ENCODE results near the gene AHRR. TPM values are rescaled to one million over a fixed set of nuclear protein-coding genes. Genes with fewer than 3 reads are reported as not detected.
A peak's percentile ranks its signal among the peaks of the same experiment; 100 is the strongest.

Gene AHRR
- total RNA-seq, 1 donor from 2014 or later: 0.81 TPM

DNA sequence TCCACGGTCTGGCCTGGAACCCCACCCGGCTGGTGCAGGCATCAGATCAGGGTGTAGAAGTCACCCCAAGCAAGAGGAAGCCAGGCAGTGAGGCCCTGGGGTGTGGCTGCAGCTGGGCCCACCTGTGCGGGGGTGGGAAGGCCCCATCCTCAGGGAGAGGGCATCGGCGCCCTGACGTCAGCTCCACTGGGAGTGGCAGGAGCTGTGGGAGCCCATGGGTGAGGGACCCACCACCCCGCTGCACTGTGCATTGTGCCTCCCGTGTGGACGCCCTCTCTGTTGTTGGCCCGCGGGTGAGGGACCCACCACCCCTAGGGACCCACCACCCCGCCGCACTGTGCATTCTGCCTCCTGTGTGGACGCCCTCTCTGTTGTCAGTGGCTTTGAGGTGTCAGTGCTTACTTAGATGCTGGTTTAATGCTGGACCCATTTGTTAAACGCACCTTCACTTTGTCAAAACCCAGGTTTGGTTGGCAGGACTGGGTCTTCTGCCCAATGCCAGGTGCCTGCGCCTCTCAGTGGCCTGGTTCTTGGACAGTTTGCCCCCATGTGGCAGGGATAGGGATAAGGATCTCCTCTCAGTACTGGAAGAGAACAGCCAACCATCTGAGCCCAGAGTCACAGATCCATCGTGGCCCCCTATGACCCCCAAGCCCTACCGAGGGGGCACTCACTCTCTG is 114.6 kb downstream of the AHRR start:
- peak; percentile 81 for ATAC-seq

DNA sequence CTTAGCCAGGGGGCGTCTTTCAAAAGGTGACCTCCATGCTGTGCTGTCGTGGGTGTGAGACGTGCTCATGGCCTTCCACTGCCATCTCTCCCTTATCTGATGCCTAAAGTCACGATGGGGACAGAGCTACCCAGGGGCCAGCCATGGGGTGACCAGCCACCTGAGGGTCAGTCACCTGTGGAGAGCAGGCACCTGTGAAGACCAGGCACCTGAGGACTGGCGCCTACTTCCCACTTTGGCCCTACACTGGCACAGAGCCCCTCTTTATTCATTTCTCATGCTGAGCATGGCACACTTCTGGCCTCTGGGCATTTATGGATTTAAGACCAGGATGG is 115.1 kb downstream of the AHRR start:
- no peak for DNase-seq (ENCODE audit: low spot score)

More for the DNA sequence above, 114.6 kb downstream of the AHRR start:
- peak; percentile 43 for DNase-seq (ENCODE audit: low spot score)

DNA sequence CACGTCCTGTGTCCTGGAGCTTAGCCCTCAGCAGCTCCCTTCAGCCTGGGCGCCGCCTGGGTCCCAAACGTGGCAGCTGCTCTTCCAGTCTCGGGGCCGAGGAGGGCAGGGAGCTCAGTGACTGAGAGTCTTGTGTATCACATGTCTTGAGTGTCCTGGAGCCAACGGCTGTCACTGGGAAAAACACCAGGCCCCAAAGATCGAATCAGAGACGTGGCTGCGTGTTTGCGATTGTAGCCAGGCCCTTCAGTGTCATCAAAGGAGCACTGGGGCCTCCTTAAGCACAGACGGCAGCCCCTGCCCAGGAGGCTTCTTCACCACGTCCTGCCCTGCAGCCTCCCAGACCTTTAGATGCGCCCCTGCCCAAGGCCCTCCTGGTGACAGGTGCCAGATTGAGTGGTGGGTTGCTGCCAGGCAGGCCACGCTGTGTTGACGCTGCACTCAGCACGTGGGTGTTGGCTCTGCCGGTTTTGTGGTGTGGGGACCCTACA is 115.8 kb downstream of the AHRR start:
- no peak for ATAC-seq
- DNase-seq (ENCODE audit: low spot score): no peak

More for the DNA sequence above, 115.1 kb downstream of the AHRR start:
- no peak for ATAC-seq

DNA sequence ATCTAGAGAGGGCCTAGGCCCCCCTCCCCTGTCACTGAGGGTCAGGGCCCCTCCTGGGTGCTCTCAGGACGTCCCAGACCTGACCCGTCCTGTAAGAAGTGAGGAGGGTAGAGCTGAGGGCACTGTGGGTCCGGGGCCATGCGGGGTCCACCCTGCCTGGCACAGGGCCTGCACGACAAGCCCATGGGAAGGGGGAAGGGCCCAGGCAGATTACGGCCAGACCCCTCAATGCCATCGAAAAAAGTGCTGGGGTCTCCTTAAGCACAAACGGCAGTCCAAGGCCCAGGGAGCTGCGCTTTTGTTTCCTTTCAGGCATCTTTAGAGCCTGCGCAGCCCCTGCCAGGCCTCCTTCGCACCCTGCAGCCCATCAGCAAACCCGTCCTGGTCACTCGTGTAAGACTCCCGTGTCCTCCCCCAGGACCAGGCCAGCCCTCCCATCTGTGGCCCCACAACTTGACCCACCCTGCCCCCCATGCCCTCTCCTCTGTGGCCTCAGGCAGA is 117.0 kb downstream of the AHRR start:
- DNase-seq (ENCODE audit: low spot score): no peak
- no peak for ATAC-seq

DNA sequence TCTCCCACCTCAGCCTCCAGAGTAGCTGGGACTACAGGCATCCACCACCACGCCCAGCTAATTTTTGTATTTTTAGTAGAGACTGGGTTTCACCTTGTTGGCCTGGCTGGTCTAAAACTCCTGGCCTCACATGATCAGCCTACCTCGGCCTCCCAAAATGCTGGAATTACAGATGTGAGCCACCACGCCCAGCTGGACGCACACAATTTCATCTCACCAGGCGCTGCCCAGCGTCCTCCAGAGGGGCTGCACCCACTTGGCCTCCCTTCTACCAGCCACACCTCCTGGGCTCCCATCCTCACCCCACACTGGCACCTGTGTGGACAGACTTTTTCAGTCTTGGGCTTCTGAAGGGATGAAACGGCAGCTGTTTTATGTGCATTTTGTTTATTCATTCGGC is 117.7 kb downstream of the AHRR start:
- DNase-seq (ENCODE audit: low spot score): no peak
- ATAC-seq: no peak

- DNase-seq (ENCODE audit: low spot score) (no peak), ATAC-seq (no peak)
Measured at GRCh38 chr5:439636-440035, 118.1 kb downstream of the AHRR start.

- ATAC-seq: no peak
- DNase-seq (ENCODE audit: low spot score): no peak
Measured at GRCh38 chr5:440401-441201, 119.1 kb downstream of the AHRR start.

DNA sequence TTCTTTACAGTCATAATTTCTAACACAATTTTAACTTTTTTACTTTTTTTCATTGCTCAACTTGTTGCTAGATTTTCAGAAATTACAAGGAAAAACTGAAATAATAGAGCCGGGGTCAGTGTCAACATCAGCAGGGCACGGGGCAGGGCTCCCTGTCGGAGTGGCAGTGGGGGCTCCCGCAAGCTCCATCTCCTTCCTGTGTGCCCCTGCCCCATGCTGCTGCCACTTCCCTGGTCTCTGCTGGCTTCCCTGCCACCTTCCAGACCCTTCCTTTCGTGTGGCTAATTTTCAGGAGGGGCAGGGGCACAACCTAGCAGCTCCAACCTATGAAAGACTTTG is 120.5 kb downstream of the AHRR start:
- ATAC-seq (no peak), DNase-seq (ENCODE audit: low spot score) (no peak)

DNA sequence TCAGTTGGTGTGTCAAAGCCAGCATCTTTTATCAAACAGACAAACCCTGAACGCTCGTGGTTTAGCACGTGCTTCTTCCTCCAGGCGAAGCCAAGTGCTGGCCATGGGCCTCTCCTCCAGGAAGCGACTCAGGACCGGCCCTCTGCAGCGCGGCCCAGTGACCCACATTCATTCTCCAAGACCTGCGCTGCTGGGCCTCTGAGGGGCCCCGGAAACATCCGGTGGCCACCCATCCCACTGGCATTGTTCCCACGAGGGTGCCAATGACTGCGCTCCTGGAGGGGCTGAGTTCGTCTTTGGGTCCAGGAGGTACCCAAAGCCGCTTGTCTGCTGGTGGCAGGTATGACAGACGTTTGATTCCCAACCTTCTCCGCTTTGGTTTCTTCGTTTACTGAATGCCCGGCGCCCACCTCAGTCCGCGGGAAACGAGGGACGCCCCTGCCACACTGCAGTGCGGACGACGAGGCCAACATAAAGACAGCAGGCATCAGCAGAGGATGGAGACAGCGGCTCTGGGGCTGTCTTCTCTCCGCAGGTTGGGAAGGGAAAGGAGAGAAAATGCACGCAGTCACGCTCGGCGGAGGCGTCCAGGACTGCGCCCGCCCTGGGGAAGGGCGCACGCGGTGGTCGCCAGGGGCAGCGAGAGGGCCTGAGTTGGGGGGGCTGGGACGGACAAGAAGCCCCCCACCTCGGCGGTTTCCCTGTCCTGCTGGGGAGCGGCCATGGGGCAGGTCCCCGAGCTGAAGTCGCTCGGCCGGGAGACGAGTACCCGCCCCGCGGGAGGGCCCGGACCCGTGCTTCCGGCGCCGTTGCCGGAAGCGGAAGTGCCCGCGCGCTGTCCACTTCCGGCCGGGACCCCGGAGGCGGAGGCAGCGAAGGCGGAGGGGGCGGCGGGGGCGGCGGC is 121.1 kb downstream of the AHRR start, which contains the start of gene EXOC3:
EXOC3 (plus strand) TSS at position 842 of the 904 bp plus-strand sequence. CDS start 3,030 bp downstream, outside the sequence.
- DNase-seq (ENCODE audit: low spot score) (peak; percentile 78), ATAC-seq (peak; percentile 95)

DNA sequence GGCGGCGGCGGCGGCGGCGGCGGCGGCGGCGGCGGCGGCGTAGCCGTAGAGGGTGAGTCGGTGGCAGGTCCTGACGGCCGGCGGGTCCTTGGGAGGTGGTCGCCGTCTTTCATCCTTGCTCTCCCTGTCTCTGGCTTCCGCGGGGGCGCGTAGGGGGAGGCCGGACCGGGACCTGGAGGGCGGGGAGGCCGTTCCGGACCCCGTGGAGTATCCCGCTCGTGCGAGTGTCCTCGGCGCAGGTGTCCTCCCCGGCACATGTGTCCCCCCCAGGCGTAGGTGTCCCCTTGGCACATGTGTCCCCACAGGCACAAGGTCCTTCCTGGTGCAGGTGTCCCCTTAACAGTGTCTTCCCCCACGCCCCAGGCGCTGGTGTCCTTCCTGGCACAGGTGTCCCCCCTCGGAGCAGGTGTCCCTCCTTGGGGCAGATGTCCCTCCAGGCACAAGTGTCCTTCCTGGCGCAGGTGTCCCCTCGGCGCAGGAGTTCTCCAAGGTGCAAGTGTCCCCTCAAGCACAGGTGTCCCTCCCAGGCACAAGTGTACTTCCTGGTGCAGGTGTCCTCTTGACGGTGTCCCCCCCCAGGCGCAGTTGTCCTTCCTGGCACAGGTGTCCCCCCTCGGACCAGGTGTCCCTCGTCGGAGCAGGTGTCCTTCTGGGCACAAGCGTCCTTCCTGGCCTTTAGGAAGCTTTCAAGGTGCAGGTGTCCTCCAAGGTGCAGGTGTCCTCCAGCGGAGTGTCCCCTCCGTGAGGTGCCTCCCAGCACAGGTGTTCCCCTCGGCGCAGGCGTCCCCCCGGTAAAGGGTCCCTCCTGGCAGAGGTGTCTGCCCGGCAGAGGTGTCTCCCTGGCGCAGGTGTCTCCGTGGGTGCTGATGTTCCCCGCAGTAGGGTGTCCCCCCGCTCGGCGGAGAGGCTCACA is 122.0 kb downstream of the AHRR start:
- DNase-seq (ENCODE audit: low spot score): peak; percentile 45
- peak; percentile 31 for ATAC-seq

DNA sequence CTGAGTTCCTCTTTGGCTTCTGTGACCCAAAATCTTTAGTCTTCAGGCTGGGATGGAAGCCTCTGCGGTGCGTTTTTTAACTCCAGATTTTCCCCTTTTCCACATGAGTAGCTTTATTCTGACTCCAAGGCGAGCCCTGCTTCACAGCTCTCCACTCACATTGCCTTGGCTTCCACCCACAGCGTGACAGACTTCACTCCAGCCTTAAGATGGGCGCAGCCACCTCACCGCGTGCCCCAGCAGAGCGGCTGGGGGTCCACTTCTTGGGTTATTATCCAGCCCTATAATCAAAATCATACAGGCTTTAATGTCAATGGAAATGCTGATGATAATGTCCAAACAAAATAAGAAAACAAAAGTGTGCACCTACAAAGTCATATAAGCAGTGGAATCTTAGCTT is 122.7 kb downstream of the AHRR start:
- ATAC-seq (no peak), DNase-seq (ENCODE audit: low spot score) (no peak)

DNA sequence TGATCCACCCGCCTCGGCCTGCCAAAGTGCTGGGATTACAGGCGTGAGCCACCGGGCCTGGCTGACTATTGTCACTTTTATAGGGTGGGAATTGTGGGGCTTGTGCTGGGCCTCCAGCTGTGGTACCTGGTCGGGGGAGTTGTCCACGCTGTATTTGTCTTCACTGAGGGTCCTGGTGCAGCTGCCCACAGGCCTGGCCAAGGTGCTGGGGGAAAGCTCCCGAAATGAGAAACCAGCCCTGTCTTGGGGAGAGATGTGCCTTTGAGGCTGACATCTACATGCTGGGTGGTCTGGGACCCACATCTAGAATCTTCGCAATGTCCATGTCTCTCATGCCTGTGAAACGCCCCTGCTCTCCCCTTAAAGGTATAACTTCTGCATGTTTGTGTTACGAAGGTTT is 124.1 kb downstream of the AHRR start:
- no peak for ATAC-seq

DNA sequence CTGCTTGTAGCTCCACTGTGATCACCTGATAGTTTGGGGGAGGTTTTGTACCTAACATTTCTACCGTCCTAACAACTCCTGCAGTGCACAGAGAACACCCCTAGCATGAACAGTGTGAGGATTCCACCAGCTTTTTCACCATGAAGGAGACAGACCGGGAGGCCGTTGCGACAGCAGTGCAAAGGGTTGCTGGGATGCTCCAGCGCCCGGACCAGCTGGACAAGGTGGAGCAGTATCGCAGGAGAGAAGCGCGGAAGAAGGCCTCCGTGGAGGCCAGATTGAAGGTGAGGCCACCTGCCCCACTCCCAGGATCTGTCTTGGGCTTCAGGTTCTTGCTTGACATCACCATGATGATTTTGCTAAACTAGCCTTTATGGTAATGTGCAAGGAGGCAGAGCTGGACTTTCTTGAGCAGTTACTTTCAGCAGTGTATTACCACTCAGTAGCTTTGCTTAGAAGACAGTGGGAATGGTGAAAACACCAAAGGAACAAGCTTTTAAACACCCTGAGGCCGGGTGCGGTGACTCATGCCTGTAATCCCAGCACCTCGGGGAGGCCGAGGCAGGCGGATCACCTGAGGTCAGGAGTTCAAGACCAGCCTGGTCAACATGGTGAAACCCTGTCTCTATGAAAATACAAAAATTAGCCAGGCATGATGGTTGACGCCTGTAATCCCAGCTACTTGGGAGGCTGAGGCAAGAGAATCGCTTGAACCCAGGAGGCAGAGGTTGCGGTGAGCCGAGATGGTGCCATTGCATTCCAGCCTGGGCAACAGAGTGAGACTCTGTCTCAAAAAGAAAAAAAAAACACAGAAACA is 124.8 kb downstream of the AHRR start:
- DNase-seq (ENCODE audit: low spot score) (peak; percentile 29), ATAC-seq (no peak)

More for the DNA sequence above, 124.1 kb downstream of the AHRR start:
- DNase-seq (ENCODE audit: low spot score): peak; percentile 28

DNA sequence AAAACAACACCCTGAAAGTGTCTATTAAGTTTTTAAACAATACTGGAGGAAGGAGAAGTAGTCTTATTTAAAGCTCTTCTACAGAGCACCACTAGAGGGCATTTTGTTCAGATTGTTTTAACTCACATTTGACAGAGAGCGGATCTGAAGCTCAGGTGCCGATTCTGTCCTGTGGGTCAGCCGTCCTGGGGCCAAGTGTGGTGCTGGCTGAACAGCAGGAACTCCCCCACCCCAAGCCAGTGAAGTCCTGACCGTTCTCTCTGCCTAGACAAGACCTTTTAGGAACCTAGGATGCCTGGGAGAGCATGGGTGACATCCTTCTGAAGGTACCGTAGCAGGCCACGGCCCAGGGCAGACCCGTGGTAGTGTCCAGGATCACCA is 125.4 kb downstream of the AHRR start:
- peak; percentile 52 for ATAC-seq
- DNase-seq (ENCODE audit: low spot score): peak; percentile 32

DNA sequence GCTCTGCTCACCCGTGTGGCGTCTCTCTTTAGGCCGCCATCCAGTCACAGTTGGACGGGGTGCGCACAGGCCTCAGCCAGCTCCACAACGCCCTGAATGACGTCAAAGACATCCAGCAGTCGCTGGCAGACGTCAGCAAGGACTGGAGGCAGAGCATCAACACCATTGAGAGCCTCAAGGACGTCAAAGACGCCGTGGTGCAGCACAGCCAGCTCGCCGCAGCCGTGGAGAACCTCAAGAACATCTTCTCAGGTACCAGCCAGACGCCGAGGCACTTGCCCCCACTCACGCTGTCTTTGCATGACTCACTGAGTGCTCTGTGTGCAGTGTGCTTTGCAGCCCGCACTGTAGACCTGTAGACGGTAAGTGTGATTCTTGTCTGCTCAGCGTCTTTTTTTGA is 126.0 kb downstream of the AHRR start:
- peak; percentile 38 for DNase-seq (ENCODE audit: low spot score)

DNA sequence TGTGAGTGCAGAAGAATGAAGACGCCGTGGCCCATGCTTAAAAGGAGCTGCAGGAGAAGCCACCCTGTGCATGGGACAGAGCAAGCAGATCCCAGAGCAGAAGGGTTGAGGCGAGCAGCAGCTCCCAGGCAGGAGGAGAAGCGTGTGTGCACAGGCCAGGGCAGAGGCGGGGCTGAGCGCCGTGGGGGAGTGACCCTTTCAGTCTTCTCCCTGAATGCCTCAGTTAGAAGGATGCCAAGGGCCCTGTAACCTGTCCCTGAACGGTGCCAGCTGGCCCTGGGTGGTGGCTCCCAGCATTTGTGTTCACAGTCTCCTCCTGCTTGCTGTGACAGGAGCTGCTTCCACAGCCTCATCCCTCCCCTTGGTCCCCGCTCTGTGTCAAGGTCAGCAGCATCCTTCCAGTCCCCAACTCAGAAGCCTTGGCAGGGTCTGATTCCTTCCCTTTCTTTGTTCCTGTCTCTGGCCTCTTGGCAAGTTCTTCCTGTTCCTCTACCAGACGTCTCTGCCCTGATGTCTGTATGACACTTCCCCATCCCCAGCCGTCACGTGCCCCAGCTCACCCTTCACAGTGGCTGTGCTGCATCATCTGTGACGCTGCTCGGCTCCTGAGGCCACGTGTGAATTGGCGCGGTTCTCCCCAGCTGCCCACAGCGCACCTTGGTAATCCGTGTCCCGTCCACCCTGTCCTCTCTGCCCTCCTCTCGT is 126.7 kb downstream of the AHRR start:
- peak; percentile 38 for ATAC-seq
- peak; percentile 50 for DNase-seq (ENCODE audit: low spot score)

More for the DNA sequence above, 126.0 kb downstream of the AHRR start:
- no peak for ATAC-seq

DNA sequence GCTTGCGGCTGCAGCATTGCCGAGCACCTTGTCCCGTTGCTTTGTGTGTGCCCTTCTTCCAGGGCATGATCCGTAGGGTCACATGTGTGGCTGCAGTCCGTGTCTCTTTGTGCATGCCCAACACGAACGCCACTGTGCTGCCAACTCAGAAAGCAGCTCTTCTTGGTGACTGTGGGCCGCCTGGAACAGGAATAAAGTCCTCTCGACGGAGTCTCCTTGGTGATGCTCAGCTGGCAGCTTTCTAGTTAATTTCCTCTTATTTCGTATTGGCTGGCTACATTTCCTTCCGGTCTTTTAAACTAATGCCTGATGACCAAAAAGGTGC is 127.2 kb downstream of the AHRR start:
- no peak for ATAC-seq
- DNase-seq (ENCODE audit: low spot score): no peak

- ATAC-seq (no peak), DNase-seq (ENCODE audit: low spot score) (no peak)
Measured at GRCh38 chr5:449151-449550, 127.6 kb downstream of the AHRR start.

Data from left lobe of liver (tissue), 2 donors.